Cardiac muscle cell (in vitro differentiated cells and primary cell): ENCODE measurements around the gene CREB3L2. TPM values are rescaled to one million over a fixed set of nuclear protein-coding genes. Genes with fewer than 3 reads are reported as not detected.

Experiments
- DNase-seq, 2 donors: peaks; one replicate each; pipeline versions ENCODE4 v3.0.0 to v3.0.0-alpha.2; 2010 to 2017; ENCODE audit warnings: low read depth in 1 of 2, low spot score in 1 of 2
- H3K27ac ChIP-seq: fragments of 200-600 bp; sonication (generic); 2 replicates; pipeline ENCODE4 v1.5.1; 2016
- H3K27me3 ChIP-seq: fragments of 200-600 bp; sonication (generic); 2 replicates; pipeline ENCODE4 v1.6.0; 2016; ENCODE audit warnings: control low read depth
- H3K36me3 ChIP-seq: fragments of 200-600 bp; sonication (generic); 2 replicates; pipeline ENCODE4 v1.5.1; 2016; ENCODE audit warnings: control low read depth
- H3K4me1 ChIP-seq: fragments of 200-600 bp; sonication (generic); 2 replicates; pipeline ENCODE4 v1.8.1; 2017; ENCODE audit warnings: low read depth, mild to moderate bottlenecking, mixed run types
- H3K4me3 ChIP-seq: fragments of 200-600 bp; sonication (generic); 2 replicates; pipeline ENCODE4 v1.5.1; 2016; ENCODE audit warnings: mild to moderate bottlenecking
- H3K9me3 ChIP-seq: fragments of 200-600 bp; sonication (generic); 2 replicates; pipeline ENCODE4 v1.5.1; 2017; ENCODE audit warnings: low read depth, mild to moderate bottlenecking, control low read depth
- CTCF ChIP-seq: IDR thresholded peaks from 2 replicates; pipeline ENCODE4 v1.5.1; 2012; ENCODE audit warnings: low read depth, mild to moderate bottlenecking, low read length
- polyA plus RNA-seq: library from polyadenylated mRNA; unstranded; fragments of >200 nt; fragmentation: Nextera tagmentation; extraction: Ambion mirVana; gene quantifications from 2 replicates; pipeline ENCODE4 v1.2.1, GENCODE V29; 2016
- total RNA-seq: library from RNA; depleted of rRNA; stranded (reverse); fragments of >200 nt; gene quantifications from 2 replicates; pipeline ENCODE4 v1.2.3, GENCODE V29; 2016

CREB3L2 gene
- total and polyA plus RNA-seq, 2 experiments from 2014 or later = 22.1 to 24.3 TPM

DNA sequence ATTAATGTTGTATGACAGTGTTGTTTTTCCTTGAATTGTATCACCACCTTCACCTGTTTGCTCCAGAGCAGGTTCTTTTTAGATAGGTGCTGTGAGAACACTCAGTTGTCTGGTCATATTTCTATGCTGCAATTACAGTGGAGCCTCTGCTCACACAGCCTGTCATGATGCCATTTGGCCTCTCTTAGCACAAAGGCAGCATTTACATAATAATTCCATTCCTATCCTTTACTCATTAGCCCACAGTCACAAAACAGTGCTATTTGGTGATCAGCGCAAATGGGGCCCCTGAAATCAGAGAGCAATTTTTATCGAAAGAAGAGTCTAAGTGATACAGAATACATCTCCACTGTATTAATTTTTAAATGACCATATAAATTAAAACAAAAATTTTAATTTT lies 141.3 kb downstream of the CREB3L2 start:
- H3K9me3 ChIP-seq = no peaks in the 10 kb centered on the region
- no peaks in the 10 kb centered on the region for H3K27me3 ChIP-seq
- no peak for TF ChIP-seq CTCF
- H3K36me3 ChIP-seq = no peaks in the 10 kb centered on the region
- DNase-seq = no peak
- peaks cover 4% of the 10 kb centered on the region for H3K4me1 ChIP-seq
- no peak overlapping the region for H3K27ac ChIP-seq
- H3K4me3 ChIP-seq = no peak overlapping the region

GRCh38 chr7:137853053-137853452 lies 148.8 kb downstream of the CREB3L2 start:
- DNase-seq = no peak
- no peak for TF ChIP-seq CTCF
- peaks cover 10% of the 10 kb centered on the region for H3K27me3 ChIP-seq
- no peak overlapping the region for H3K4me3 ChIP-seq
- H3K36me3 ChIP-seq = no peaks in the 10 kb centered on the region
- no peaks in the 10 kb centered on the region for H3K9me3 ChIP-seq
- H3K4me1 ChIP-seq = no peaks in the 10 kb centered on the region
- no peak overlapping the region for H3K27ac ChIP-seq

GRCh38 chr7:137852108-137852507 lies 149.8 kb downstream of the CREB3L2 start:
- H3K4me3 ChIP-seq = no peak overlapping the region
- peaks cover 19% of the 10 kb centered on the region for H3K27me3 ChIP-seq
- TF ChIP-seq CTCF = no peak
- no peak for DNase-seq
- H3K36me3 ChIP-seq = no peaks in the 10 kb centered on the region
- no peaks in the 10 kb centered on the region for H3K4me1 ChIP-seq
- H3K9me3 ChIP-seq = no peaks in the 10 kb centered on the region
- no peak overlapping the region for H3K27ac ChIP-seq

GRCh38 chr7:137850972-137851945 lies 150.6 kb downstream of the CREB3L2 start:
- no peak overlapping the region for H3K4me3 ChIP-seq
- no peak overlapping the region for H3K27ac ChIP-seq
- no peaks in the 10 kb centered on the region for H3K9me3 ChIP-seq
- no peaks in the 10 kb centered on the region for H3K4me1 ChIP-seq
- no peaks in the 10 kb centered on the region for H3K36me3 ChIP-seq
- no peak for TF ChIP-seq CTCF
- H3K27me3 ChIP-seq = peaks cover 24% of the 10 kb centered on the region
- peak in 1 of 2 donors; percentile 11 for DNase-seq

- Histone ChIP-seq H3K4me1 (peaks cover 3% of the 10 kb centered on the region), H3K27me3 (peaks cover 27% of the 10 kb centered on the region), H3K27ac (no peak overlapping the region), H3K4me3 (no peak overlapping the region), H3K9me3 (no peaks in the 10 kb centered on the region), H3K36me3 (no peaks in the 10 kb centered on the region)
- DNase-seq = no peak
- no peak for TF ChIP-seq CTCF
Measured at GRCh38 chr7:137850571-137850970, 151.3 kb downstream of the CREB3L2 start.
